HCT116 (cell line): Measurements from ENCODE around the gene WNK2.

Experiments used
- CTCF ChIP-seq, 3 experiments: fragments of 200-600 bp in 1 of 3; sonication (generic) in 1 of 3; IDR thresholded peaks in 2 of 3; conservative IDR thresholded peaks in 1 of 3; 2 replicates each; pipeline ENCODE4 v1.5.1; 2012 to 2017; ENCODE audit warnings: low read depth in 2 of 3, low read length in 2 of 3, antibody characterized with exemption in 1 of 3, borderline replicate concordance in 1 of 3, control low read depth in 1 of 3, mild to moderate bottlenecking in 1 of 3, mixed read lengths in 1 of 3, mixed run types in 1 of 3, moderate library complexity in 1 of 3; ENCODE audit not compliant: insufficient read depth in 1 of 3
- EZH2 ChIP-seq: fragments of 200-600 bp; sonication (generic); IDR thresholded peaks from 2 replicates; pipeline ENCODE4 v1.6.1; 2017; ENCODE audit warnings: antibody characterized with exemption, mixed run types
- FOSL1 ChIP-seq: IDR thresholded peaks from 2 replicates; pipeline ENCODE4 v1.6.1; 2012; ENCODE audit warnings: low read depth
- POLR2A ChIP-seq: IDR thresholded peaks from 2 replicates; pipeline ENCODE4 v1.7.0; 2011; ENCODE audit warnings: borderline replicate concordance; ENCODE audit not compliant: insufficient read depth, insufficient read length; ENCODE audit errors: extremely low read depth
- POLR2AphosphoS5 ChIP-seq: IDR thresholded peaks from 2 replicates; pipeline ENCODE4 v1.6.1; 2011; ENCODE audit warnings: mild to moderate bottlenecking, low read depth, low read length, moderate library complexity
- SRF ChIP-seq: IDR thresholded peaks from 2 replicates; pipeline ENCODE4 v1.6.1; 2012; ENCODE audit warnings: low read depth
- YY1 ChIP-seq: IDR thresholded peaks from 2 replicates; pipeline ENCODE4 v1.6.1; 2011; ENCODE audit warnings: low read length, low read depth, moderate library complexity, mild to moderate bottlenecking; ENCODE audit not compliant: insufficient replicate concordance; ENCODE audit errors: extremely low read depth

GRCh38 chr9:93325307-93326035 lies 141.5 kb downstream of the WNK2 start:
- TF ChIP-seq SRF (no peak), EZH2 (no peak), POLR2A (no peak), FOSL1 (no peak), CTCF (IDR thresholded peaks at IDR 0.05 in 2 of 3, conservative IDR thresholded peaks at IDR 0.05 in 1 of 3; ENCODE audit: borderline replicate concordance in 1 of 3, insufficient read depth in 1 of 3, low read depth in 2 of 3, low read length in 2 of 3) (no peak), POLR2AphosphoS5 (no peak), YY1 (no peak)
